ENCODE data around the gene ETNK2.

ETNK2 gene

DNA sequence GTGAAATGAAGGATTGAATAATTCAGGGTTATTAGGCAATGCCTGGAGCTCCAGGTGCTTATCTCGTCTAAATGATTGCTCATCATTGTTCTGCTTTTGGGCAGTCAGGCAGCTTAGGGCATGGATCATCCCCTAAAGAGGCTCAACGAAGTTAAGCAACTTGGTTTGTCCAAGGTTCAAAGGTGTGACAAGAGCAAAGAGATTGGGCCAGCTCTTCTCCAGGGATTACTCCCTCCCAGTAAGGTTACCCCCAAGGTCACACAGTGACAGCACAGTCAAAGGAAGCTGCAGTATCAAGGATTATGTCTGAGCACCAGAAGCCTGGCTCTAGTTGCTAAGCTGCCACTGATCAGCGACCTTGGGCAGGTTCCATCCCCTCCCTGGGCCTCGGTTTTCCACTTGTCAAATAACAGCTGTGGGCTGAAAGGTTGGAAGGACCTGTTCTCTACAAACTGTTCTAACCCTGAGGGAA, 6.8 kb downstream of the ETNK2 start:
- Histone ChIP-seq H3K9me3 (ENCODE audit: insufficient read depth, low read depth, low read length) (no peaks in the 10 kb centered on the region), H3K27ac (ENCODE audit: low read depth, low read length) (no peak overlapping the region), H3K36me3 (ENCODE audit: insufficient read depth, low read length) (0 out of 2 replicates have a peak, but pooled peaks cover under 1% of the 10 kb centered on the region), H3K9ac (ENCODE audit: low read depth, low read length) (no peak overlapping the region), H3K4me1 (ENCODE audit: insufficient read depth, low read length) (peaks cover 22% of the 10 kb centered on the region), H3K4me3 (ENCODE audit: low read length) (no peak overlapping the region), H3K27me3 (ENCODE audit: insufficient read depth, low read length) (no peaks in the 10 kb centered on the region)
- WGBS, result 92% methylated on average over 4 of the region's 4 CpGs

DNA sequence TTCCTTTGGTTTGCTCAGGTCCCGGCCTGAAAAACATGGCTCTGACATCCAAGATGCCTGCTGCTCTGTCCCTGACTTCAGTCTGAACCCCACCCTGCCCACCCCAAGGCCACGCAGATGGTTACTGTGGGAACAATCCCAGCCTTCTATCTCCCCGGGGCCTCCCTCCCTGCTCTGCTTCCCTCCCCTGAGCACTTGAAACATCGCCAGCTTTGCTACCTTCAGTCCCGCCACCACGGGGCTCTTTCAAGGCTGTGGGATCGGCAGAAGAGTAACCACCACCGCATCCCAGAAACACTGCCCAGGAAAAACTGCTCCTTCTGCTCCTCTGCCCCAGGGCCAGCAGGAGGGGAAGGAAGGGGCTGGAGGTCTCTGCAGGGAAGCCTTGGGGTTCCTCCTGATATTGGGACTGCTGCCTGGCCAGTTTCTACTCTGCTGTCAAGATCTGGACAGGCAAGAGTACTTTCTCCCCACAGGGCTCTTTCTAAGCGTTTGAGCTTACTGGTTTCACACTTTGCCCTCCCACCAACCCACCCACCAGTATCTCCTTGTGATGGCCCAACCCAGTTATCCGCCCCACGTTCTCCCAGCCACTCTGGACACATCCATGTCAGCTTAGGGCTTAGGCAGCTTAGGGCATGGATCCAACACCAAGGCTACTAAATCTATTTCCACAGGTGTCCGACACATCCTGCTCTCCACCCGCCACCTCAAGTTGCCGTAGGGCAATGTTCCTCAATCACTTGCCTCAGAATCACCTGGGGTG, 8.4 kb downstream of the ETNK2 start:
- H3K27ac ChIP-seq (ENCODE audit: low read depth, low read length), result no peak overlapping the region
- 94% methylated on average over 14 of the region's 14 CpGs for WGBS

DNA sequence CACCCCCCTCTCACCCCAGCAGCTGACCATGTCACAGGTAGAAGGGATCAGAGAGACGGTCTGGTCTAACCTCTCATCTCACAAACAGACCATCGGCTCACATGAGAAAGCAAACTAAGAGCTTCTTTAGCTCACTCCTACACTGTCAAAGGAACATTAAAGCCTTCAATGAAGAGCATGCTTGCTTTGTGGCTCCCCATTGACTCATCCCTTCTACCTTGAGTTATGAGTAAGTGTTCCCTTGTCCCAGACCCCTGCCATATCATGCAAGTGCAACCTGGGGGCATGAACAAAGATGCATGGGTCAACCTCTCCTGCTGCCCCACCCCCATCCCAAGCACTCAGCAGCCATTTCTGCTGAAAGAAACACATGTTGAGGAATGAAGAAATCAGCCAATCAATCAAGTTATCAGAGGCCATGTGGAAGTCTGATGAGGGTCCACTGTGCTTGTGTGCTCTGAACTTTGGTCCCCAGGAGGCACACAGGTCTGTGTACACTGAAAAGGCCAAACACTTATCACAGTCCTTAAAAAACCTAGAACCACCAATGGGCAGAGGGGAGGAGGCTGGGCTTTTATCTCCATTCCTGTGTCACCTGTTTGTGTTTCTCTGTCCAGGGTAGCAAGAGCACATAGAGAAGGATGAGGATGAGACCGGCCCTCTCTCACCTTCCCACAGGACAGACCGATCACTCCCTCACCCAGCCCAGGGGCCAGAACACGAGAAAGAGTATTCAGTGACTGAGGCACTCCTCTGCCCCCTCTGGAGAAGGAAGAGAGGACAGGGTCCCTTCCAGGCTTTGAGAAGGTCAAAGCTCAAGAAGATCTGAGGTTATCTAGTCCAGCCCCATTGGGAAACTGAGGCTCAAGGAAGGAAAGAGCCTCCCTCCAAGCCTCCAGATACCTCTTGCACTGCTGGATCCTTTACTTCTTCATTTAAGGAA, 9.5 kb downstream of the ETNK2 start:
- Histone ChIP-seq H3K9me3 (ENCODE audit: insufficient read depth, low read depth, low read length) (no peaks in the 10 kb centered on the region), H3K27me3 (ENCODE audit: insufficient read depth, low read length) (no peaks in the 10 kb centered on the region), H3K4me1 (ENCODE audit: insufficient read depth, low read length) (peaks cover 6% of the 10 kb centered on the region), H3K27ac (ENCODE audit: low read depth, low read length) (no peak overlapping the region), H3K9ac (ENCODE audit: low read depth, low read length) (no peak overlapping the region), H3K36me3 (ENCODE audit: insufficient read depth, low read length) (peaks cover 3% of the 10 kb centered on the region; the same call in 1 of the 2 replicates), H3K4me3 (ENCODE audit: low read length) (no peak overlapping the region)
- WGBS, result 88% methylated on average over 5 of the region's 5 CpGs

More for the DNA sequence above, 8.4 kb downstream of the ETNK2 start:
- H3K27me3 ChIP-seq (ENCODE audit: insufficient read depth, low read length), result no peaks in the 10 kb centered on the region
- peaks cover 18% of the 10 kb centered on the region for H3K4me1 ChIP-seq (ENCODE audit: insufficient read depth, low read length)
- no peak overlapping the region for H3K9ac ChIP-seq (ENCODE audit: low read depth, low read length)
- H3K9me3 ChIP-seq (ENCODE audit: insufficient read depth, low read depth, low read length), result no peaks in the 10 kb centered on the region
- H3K36me3 ChIP-seq (ENCODE audit: insufficient read depth, low read length), result peaks cover 3% of the 10 kb centered on the region; the same call in 1 of the 2 replicates
- no peak overlapping the region for H3K4me3 ChIP-seq (ENCODE audit: low read length)

DNA sequence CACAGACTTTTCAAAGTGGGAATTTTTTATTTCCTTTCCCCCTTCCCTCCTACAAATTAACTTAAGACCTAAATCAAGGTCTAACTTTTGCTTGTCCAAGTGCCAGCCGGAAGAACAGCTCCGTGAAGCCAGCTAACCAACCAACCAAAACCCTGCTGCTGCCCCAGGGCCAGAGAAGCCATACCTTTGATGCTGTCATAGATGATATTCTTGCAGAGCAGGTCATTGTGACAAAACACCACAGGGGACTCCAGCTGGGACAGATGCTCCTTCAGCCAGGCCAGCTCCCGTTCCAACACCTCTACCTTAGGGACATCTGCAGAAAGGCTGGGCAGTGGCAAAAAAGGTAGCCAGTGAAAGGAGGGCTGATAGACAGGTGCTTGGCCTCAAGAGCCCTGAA, 10.7 kb downstream of the ETNK2 start:
- H3K9ac ChIP-seq (ENCODE audit: low read depth, low read length), result no peak overlapping the region
- H3K36me3 ChIP-seq (ENCODE audit: insufficient read depth, low read length), result peaks cover 3% of the 10 kb centered on the region; the same call in 1 of the 2 replicates
- WGBS, result 90% methylated on average over 3 of the region's 3 CpGs
- H3K27ac ChIP-seq (ENCODE audit: low read depth, low read length), result no peak overlapping the region
- H3K27me3 ChIP-seq (ENCODE audit: insufficient read depth, low read length), result no peaks in the 10 kb centered on the region
- no peaks in the 10 kb centered on the region for H3K9me3 ChIP-seq (ENCODE audit: insufficient read depth, low read depth, low read length)
- no peaks in the 10 kb centered on the region for H3K4me1 ChIP-seq (ENCODE audit: insufficient read depth, low read length)
- H3K4me3 ChIP-seq (ENCODE audit: low read length), result no peak overlapping the region

DNA sequence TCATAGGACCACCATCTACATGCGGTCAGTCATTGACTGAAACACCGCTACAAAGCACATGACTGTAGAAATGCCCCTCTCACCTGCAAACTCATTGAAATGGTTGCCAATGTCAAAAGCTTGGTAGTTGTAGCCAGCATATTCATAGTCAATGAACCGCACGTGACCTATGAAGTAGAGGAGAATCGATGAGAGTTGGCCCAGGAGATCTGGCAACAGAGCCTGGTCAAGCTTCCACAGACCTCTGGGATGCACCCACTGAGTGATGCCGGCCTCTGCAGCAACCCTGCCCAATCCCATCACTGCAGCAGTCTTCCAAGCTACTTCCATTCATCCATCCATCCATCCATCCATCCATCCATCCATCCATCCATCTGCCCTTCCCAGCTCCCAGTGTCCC, 11.9 kb downstream of the ETNK2 start:
- Histone ChIP-seq H3K4me3 (ENCODE audit: low read length) (no peak overlapping the region), H3K9ac (ENCODE audit: low read depth, low read length) (no peak overlapping the region), H3K4me1 (ENCODE audit: insufficient read depth, low read length) (no peaks in the 10 kb centered on the region), H3K36me3 (ENCODE audit: insufficient read depth, low read length) (peaks cover 3% of the 10 kb centered on the region; the same call in 1 of the 2 replicates), H3K27me3 (ENCODE audit: insufficient read depth, low read length) (no peaks in the 10 kb centered on the region), H3K27ac (ENCODE audit: low read depth, low read length) (no peak overlapping the region), H3K9me3 (ENCODE audit: insufficient read depth, low read depth, low read length) (no peaks in the 10 kb centered on the region)
- WGBS, result 91% methylated on average over 6 of the region's 6 CpGs

DNA sequence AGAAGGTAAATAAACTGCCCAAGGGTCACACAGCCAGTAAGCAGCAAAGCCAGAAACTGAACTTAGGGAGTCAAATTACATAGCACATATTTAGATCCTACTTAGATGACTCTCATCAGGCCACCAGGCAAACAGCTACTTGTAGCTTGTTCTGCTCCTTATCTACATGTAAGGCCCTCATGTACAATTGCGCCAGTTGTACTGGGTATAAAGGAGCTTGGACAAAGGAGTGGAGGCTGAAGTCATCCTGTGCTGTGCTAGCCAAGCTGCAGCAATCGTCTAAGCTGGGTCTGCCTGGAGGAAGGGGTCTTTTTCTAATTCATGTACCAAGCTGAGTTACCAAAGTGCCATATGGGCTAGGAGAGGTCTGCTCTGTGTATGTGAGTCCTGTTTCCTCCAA, 12.8 kb downstream of the ETNK2 start:
- Histone ChIP-seq H3K27ac (ENCODE audit: low read depth, low read length) (no peak overlapping the region), H3K4me3 (ENCODE audit: low read length) (no peak overlapping the region), H3K36me3 (ENCODE audit: insufficient read depth, low read length) (peaks cover 8% of the 10 kb centered on the region; the same call in 1 of the 2 replicates), H3K9ac (ENCODE audit: low read depth, low read length) (no peak overlapping the region), H3K9me3 (ENCODE audit: insufficient read depth, low read depth, low read length) (no peaks in the 10 kb centered on the region), H3K27me3 (ENCODE audit: insufficient read depth, low read length) (no peaks in the 10 kb centered on the region), H3K4me1 (ENCODE audit: insufficient read depth, low read length) (no peaks in the 10 kb centered on the region)
- 94% methylated on average over 2 of the region's 2 CpGs for WGBS

DNA sequence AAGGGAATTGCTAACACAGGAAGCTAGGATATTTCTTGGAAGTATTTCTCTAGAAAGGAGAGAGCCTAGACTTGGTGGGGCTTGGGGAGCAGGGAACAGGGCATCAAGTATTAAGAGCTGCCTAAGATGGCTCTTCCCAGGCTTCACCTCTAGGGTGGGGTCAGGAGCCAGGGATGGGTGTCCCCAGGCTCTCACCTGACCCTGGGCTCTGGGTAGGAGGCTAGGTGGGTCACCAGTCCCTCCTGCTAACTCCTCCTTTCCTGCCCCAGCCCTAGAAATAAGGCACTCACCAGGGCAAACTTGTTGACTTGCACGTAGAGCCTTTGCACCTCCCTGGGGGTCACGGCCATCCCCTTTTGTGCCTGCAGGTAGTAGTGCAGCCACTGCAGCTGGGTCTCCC, 15.0 kb downstream of the ETNK2 start:
- H3K4me3 ChIP-seq (ENCODE audit: low read length), result no peak overlapping the region
- no peaks in the 10 kb centered on the region for H3K4me1 ChIP-seq (ENCODE audit: insufficient read depth, low read length)
- 71% methylated on average over 2 of the region's 2 CpGs for WGBS
- no peaks in the 10 kb centered on the region for H3K27me3 ChIP-seq (ENCODE audit: insufficient read depth, low read length)
- H3K9ac ChIP-seq (ENCODE audit: low read depth, low read length), result no peak overlapping the region
- peaks cover 12% of the 10 kb centered on the region for H3K36me3 ChIP-seq (ENCODE audit: insufficient read depth, low read length)
- H3K9me3 ChIP-seq (ENCODE audit: insufficient read depth, low read depth, low read length), result no peaks in the 10 kb centered on the region
- H3K27ac ChIP-seq (ENCODE audit: low read depth, low read length), result no peak overlapping the region

DNA sequence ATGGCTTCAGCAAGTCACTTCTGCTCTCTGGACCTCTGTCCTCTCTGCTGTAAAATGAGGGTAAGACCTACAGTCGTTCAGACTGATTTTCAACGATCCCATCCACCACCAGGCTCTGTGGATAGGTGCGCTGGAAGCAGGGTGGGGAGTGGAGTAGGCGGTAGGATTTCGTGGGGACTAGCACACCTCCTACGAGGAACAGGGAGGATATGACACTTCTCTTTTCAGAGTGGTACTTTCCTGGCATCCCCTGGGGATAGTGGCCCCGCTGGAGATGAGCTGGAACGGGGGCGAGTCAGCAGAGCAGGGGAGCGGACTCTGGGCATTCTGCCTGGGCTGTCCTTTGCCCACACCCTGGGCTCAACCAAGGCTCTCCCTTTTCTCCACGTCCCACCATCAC, 17.7 kb downstream of the ETNK2 start:
- no peak overlapping the region for H3K4me3 ChIP-seq (ENCODE audit: low read length)
- H3K9me3 ChIP-seq (ENCODE audit: insufficient read depth, low read depth, low read length), result no peaks in the 10 kb centered on the region
- H3K4me1 ChIP-seq (ENCODE audit: insufficient read depth, low read length), result peaks cover 6% of the 10 kb centered on the region
- H3K27me3 ChIP-seq (ENCODE audit: insufficient read depth, low read length), result no peaks in the 10 kb centered on the region
- no peak overlapping the region for H3K27ac ChIP-seq (ENCODE audit: low read depth, low read length)
- no peak overlapping the region for H3K9ac ChIP-seq (ENCODE audit: low read depth, low read length)
- WGBS, result 88% methylated on average over 11 of the region's 11 CpGs
- peaks cover 9% of the 10 kb centered on the region for H3K36me3 ChIP-seq (ENCODE audit: insufficient read depth, low read length)

DNA sequence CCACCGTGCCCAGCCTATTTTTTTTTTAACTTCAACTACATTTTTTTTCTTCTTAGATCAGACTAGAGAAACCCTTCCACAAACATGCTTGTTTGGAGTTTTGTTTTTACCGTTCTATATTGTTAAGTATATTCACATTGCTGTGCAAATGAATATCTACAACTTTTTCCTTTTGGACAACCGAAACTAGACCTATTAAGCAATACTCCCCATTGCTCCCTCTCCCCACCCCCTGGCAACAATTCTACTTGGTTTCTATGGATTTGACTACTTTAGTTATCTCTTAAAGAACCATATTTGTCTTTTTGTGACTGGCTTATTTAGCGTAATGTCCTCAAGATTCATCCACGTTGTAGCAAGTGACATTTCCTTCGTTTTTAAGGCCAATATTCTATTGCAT, 19.1 kb downstream of the ETNK2 start:
- Histone ChIP-seq H3K27me3 (ENCODE audit: insufficient read depth, low read length) (no peaks in the 10 kb centered on the region), H3K9ac (ENCODE audit: low read depth, low read length) (no peak overlapping the region), H3K27ac (ENCODE audit: low read depth, low read length) (no peak overlapping the region), H3K4me1 (ENCODE audit: insufficient read depth, low read length) (peaks cover 9% of the 10 kb centered on the region), H3K9me3 (ENCODE audit: insufficient read depth, low read depth, low read length) (no peaks in the 10 kb centered on the region), H3K4me3 (ENCODE audit: low read length) (no peak overlapping the region), H3K36me3 (ENCODE audit: insufficient read depth, low read length) (peaks cover 18% of the 10 kb centered on the region)
- WGBS, result 97% methylated on average over 3 of the region's 6 CpGs

DNA sequence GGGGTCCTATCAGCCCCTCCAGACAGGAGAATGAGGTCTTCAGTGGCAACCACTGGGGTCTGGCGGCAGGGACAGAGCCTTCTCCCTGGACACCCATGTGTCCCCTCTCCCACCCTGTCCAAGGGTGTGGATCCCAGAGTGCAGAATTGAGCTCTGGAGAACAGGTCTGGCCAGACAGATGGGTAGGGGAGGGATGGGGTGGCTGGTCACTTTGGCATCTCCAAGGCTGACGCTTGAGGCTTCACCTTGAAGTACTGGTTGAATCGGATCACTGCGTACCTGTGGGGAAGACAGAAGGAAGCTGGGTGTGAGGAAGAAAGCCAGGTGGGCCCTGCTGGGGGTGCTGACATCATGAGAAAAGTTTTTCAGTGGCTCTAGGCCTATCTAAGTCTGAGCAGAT, 19.9 kb downstream of the ETNK2 start:
- Histone ChIP-seq H3K27ac (ENCODE audit: low read depth, low read length) (no peak overlapping the region), H3K4me1 (ENCODE audit: insufficient read depth, low read length) (peaks cover 9% of the 10 kb centered on the region), H3K27me3 (ENCODE audit: insufficient read depth, low read length) (no peaks in the 10 kb centered on the region), H3K4me3 (ENCODE audit: low read length) (no peak overlapping the region), H3K36me3 (ENCODE audit: insufficient read depth, low read length) (peaks cover 21% of the 10 kb centered on the region), H3K9me3 (ENCODE audit: insufficient read depth, low read depth, low read length) (no peaks in the 10 kb centered on the region), H3K9ac (ENCODE audit: low read depth, low read length) (no peak overlapping the region)
- 97% methylated on average over 4 of the region's 4 CpGs for WGBS

Measured in HUES64 (cell line).